Measurements from ENCODE around the gene PDGFD.

Gene PDGFD

DNA sequence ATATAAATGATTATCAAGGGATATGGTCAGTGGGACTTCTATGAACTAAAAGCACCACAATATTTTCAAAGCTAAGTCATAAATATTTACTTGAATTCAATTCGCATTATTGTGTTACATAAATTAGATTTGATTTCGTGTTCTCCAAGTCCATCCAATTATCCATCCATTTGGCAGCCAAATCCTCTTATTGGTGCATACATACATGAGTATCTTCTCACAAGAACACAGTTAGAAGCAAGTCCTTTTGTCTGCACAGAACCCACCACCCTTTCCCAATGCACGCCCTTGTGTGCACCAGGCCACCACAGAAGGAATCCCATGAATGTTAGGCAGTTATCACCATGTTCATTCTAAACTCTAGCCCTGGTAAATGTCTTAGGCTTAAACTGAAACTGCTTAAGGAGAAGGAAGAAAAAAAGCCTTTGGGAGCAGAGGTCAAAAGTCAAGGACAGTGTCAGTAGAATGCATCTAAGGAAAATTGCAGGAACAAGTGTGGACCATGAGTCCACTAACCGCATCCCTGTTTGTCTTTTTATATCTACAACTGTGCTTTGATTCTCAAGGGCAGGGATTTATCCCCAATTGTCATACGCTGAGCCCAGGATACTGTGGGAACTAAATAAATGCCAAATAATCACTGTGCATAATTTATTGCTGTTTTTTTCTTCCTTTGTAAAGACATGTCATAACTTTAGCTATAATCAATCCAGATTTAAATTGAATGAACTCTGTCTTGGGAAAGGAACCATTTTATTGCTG lies 235.7 kb downstream of the PDGFD start:
- Mint-ChIP-seq H3K27ac (peak overlapping the region in 1 of 2 donors; percentile 36), H3K27me3 (no peaks in the 10 kb centered on the region), H3K9me3 (no peaks in the 10 kb centered on the region), H3K4me3 (no peak overlapping the region), H3K4me1 (no peaks in the 10 kb centered on the region)
- no peak for DNase-seq
- no peak for ATAC-seq

DNA sequence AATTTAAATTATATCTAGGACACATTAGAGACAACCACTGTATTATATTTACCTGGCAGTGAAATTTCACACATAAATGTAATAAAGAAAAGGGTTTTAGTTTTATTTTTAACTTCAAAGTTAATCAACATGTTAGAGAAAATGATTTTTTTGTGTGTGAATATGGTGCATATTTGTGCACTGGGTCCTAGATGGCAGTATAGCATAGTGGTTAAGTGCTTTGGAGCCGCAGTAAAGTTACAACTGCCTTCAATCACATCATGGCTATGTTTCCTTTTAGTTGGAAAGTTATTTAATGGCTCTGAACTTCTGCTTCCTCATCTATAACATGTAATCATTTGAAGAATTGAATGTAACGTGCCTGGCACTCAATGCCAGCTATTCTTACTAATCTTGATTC lies 236.4 kb downstream of the PDGFD start:
- H3K27me3 Mint-ChIP-seq, result no peaks in the 10 kb centered on the region
- H3K4me1 Mint-ChIP-seq, result no peaks in the 10 kb centered on the region

DNA sequence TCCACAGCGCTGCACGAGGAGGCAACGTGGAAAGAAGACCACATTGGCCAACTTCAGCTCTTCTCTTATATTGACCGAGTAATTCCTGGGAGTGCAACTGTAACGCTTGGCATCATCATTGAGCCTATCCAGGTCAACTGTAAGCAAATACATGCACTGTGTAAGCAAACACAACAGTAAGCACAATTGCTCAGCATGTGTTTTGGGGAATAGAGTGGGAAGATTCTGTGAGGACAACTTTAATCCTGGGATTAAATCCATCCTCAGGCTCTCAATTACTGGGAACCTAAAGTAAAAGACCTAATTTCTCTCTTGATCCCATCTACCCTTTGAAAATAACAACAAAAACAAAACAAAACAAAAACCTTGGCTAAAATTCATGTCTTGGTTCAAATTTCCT lies 237.0 kb downstream of the PDGFD start:
- Mint-ChIP-seq H3K4me3 (no peak overlapping the region), H3K27ac (no peak overlapping the region), H3K9me3 (no peaks in the 10 kb centered on the region), H3K4me1 (no peaks in the 10 kb centered on the region), H3K27me3 (no peaks in the 10 kb centered on the region)
- no peak for ATAC-seq
- DNase-seq, result no peak

More for the DNA sequence above, 236.4 kb downstream of the PDGFD start:
- ATAC-seq (no peak), DNase-seq (no peak)
- Mint-ChIP-seq H3K27ac (no peak overlapping the region), H3K9me3 (no peaks in the 10 kb centered on the region), H3K4me3 (no peak overlapping the region)

DNA sequence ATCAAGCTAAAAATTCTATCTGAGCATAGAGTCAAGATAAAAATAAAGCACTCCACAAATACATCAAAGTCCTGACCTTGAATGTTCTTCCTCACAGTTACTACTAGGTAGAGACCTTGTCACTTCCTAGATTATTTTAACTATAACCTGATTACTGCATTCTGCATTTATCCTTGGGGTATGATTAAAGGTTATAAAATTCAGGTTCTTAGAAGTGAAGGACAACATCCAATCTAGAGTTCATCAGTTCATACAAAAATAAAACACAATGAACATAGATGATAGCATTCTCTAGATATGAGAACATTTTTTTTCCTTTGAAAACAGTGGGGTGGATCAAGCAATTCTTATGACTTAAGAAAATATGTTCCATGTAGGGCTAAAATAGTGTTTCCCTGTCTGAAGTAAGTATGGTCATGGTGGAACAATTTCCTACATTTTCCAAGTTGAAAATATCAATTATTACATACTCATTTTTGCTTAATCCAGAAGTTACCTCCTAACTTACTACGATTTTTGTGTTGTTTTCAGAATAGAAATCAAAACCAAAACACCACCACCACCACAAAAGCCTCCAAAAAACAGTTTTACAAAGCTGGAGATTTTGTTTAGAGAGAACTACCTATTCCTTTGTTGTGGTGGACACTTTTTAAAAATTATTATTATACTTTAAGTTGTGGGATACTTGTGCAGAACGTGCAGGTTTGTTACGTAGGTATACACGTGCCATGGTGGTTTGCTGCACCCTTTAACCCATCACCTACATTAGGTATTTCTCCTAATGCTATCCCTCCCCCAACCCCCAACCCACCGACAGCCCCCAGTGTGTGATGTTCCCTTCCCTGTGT lies 239.6 kb downstream of the PDGFD start:
- ATAC-seq (no peak), DNase-seq (no peak)
- no peak overlapping the region for H3K27ac Mint-ChIP-seq
- no peaks in the 10 kb centered on the region for H3K4me1 Mint-ChIP-seq
- no peaks in the 10 kb centered on the region for H3K9me3 Mint-ChIP-seq
- no peaks in the 10 kb centered on the region for H3K27me3 Mint-ChIP-seq
- no peak overlapping the region for H3K4me3 Mint-ChIP-seq

DNA sequence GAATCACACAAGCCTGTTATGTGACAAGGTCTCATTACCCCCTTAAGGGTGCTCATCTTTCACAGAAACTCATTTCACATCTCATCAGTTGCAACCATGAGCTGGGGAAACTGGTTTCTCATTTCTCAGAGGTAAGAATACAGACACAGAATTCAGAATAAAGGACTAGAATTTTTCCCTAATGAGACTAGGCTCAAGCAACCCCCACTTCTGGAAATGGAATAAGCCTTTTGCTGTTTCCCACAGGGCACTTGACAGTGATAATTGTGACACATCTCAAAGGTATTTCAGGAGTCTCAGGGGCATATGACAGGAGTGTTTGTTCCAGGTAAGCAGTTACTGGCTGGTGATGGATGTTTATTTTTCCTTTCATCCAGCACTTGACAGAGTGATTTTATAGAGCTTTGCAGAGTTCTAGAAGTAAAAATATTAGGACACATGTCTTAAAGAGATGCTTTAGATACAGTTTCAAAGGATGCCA lies 240.5 kb downstream of the PDGFD start:
- Mint-ChIP-seq H3K27ac (peak overlapping the region; percentile 68 to 77), H3K4me1 (no peaks in the 10 kb centered on the region), H3K4me3 (no peak overlapping the region), H3K9me3 (no peaks in the 10 kb centered on the region), H3K27me3 (no peaks in the 10 kb centered on the region)
- ATAC-seq (no peak), DNase-seq (no peak)

DNA sequence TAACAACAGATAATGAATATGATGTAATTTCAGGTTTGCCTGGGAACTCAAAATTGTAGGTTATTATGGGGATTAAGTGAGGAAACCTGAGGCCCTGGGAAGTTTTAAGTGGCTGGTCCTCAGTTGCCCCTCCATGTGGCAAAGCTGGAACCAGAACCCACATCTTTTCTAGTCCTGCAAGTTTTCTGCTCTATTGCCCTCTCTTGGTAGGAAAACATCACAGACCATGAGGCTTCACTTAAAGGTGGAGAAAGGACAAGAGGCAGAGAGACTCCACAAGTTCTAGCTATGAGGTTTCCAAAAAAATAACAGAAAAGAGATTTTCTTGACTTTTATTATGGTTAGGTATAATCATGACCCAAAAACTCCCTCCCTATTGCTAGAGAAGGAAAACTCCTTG lies 243.0 kb downstream of the PDGFD start:
- no peaks in the 10 kb centered on the region for H3K4me1 Mint-ChIP-seq
- no peak overlapping the region for H3K4me3 Mint-ChIP-seq
- no peaks in the 10 kb centered on the region for H3K9me3 Mint-ChIP-seq
- H3K27me3 Mint-ChIP-seq, result no peaks in the 10 kb centered on the region
- DNase-seq (no peak), ATAC-seq (no peak)
- no peak overlapping the region for H3K27ac Mint-ChIP-seq

DNA sequence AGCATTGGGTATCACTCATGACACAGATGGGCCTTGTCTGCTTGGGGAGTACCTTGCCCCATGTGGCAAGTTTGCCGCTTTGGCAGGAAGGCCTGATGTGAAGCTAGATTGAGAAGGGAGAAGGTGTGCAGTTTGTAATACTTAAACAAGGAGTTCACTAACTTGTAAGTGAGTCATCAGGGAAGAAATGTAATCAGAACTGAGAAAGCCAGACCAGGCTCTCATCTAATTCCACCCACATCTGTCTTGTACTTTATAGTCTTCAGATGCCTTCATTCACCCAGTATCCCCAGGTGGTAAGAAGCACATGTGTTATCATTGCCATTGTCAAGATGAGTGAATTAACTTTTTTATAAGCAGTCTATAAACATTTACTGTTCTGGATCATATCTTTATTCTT lies 243.5 kb downstream of the PDGFD start:
- Mint-ChIP-seq H3K9me3 (peaks cover 0 to under 1% of the 10 kb centered on the region in 2 donors), H3K27me3 (no peaks in the 10 kb centered on the region), H3K4me3 (no peak overlapping the region), H3K27ac (no peak overlapping the region), H3K4me1 (no peaks in the 10 kb centered on the region)
- ATAC-seq (no peak), DNase-seq (no peak)

DNA sequence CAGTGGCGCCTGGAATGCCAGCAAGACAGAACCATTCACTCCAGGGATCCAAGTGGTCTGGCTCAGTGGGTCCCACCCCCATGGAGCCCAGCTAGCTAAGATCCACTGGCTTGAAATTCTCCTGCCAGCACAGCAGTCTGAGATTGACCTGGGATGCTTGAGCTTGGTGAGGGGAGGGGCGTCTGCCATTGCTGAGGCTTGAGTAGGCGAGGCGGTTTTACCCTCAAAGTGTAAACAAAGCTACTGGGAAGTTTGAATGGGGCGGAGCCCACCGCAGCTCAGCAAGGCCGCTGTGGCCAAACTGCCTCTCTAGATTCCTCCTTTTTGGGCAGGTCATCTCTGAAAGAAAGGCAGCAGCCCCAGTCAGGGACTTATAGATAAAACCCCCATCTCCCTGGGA lies 253.2 kb downstream of the PDGFD start:
- Mint-ChIP-seq H3K9me3 (peaks cover 21 to 28% of the 10 kb centered on the region in 2 donors), H3K27ac (no peak overlapping the region)

DNA sequence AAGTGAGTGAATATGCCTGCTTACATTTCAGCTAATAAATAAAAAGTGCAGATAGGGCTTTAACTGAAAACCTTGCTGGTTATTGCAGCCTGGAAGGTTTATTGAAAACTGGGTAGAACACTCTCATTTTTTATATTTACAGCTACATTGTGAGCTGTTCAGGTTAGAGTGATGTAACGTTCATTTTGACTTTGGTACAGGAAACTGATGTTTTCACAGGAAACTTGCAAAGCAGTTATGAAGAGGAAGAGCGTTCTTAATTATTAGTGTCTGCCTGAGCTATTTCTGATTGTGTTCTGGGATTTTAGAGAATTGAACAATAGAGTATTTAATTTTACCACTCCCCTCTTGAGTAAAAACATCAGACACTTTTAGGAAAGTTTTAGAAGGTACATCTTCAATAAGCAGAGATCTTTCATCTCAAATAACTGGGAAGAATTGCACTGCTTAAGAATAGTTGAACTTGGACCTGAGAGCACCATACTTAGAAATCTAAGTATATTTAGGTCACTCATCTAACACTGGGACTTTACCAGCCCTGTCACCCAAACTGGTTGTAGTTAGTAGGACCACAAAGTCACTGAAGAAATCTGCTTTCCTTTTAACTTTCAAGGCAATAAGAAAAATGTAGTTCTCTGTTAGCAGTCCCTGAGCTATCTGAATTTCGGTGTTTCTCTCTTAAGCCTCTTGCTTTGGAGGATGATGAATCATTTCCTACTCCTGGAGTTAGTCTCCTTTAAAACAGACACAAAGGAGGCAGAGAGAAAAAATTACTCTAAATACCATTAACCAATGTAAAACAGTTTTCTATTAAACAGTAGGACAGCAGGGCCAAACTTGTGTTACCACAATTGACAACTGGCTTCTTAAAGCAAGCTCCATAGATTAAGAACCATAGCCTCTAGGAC lies 256.1 kb downstream of the PDGFD start:
- DNase-seq (no peak), ATAC-seq (no peak)
- Mint-ChIP-seq H3K27ac (peak overlapping the region in 1 of 2 donors; percentile 89), H3K9me3 (peaks cover 7 to 12% of the 10 kb centered on the region in 2 donors), H3K27me3 (no peaks in the 10 kb centered on the region), H3K4me1 (no peaks in the 10 kb centered on the region), H3K4me3 (no peak overlapping the region)

More for the DNA sequence above, 253.2 kb downstream of the PDGFD start:
- Mint-ChIP-seq H3K27me3 (no peaks in the 10 kb centered on the region), H3K4me1 (no peaks in the 10 kb centered on the region), H3K4me3 (no peak overlapping the region)
- no peak for ATAC-seq
- no peak for DNase-seq

DNA sequence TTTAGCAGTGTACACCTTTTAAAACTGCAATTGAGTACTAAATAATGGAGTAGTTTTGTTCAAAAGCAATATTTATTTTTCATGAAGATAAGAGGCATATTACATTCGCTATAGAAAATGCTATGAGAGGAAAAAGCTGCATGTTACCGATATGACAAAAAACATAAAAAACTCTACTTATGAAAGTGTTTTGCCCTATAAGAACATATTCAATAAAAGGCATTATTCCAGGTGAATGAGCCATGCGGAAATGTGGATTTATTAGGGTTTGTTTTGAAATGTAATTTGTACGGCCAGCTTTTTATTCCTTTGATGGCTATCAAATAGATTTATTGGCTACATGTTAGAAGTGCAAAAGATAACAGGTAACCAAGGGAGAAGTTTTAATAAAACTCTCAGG lies 256.8 kb downstream of the PDGFD start:
- Mint-ChIP-seq H3K4me3 (no peak overlapping the region), H3K4me1 (no peaks in the 10 kb centered on the region), H3K27me3 (no peaks in the 10 kb centered on the region), H3K27ac (no peak overlapping the region), H3K9me3 (peaks cover 7 to 9% of the 10 kb centered on the region in 2 donors)
- DNase-seq (no peak), ATAC-seq (no peak)

DNA sequence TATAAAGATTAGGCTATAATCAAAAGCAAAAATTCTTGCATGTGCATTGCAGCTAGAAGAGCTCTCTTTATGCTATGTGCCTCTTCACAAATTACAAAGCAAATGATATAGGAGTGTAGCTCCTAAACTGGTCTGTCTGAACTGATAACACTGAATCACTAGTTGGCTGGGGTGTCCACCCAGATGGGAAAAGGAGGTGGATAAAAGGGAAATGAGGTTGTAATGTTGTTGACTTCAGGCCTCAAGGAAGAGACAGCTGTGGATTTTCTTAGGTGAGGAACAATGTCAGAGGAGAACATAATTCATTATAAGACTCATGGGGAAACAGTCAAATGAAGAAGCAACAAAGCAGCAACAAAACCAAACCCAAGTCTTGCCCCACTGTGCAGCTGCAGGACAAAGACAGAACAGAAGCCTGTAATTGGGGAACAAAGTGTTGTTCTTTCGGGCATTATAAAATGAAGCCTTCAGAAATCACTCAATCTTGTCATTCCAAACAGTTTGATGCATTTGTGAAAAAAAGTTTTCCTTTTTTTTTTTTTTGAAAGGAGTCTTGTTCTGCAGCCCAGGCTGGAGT lies 257.6 kb downstream of the PDGFD start:
- no peaks in the 10 kb centered on the region for H3K27me3 Mint-ChIP-seq
- H3K9me3 Mint-ChIP-seq, result peaks cover 0 to 6% of the 10 kb centered on the region in 2 donors
- ATAC-seq (no peak), DNase-seq (no peak)
- H3K27ac Mint-ChIP-seq, result no peak overlapping the region
- no peak overlapping the region for H3K4me3 Mint-ChIP-seq
- H3K4me1 Mint-ChIP-seq, result no peaks in the 10 kb centered on the region

DNA sequence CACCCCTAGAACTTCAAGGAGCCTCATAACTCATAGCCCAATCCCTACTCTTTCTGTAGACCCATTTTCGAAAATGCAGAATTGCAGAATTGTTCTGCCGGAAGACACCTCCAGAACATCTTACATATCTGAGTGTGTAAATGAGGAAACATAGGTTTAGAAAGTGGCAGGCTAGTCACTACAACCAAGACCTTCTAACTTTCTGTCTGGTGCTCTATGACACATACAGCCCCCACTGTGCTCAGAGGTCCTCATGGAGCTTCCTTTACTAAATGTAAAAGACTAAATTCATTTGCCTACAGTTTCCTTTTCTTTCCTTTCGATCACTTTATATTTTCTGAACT lies 259.7 kb downstream of the PDGFD start:
- DNase-seq (no peak), ATAC-seq (no peak)

DNA sequence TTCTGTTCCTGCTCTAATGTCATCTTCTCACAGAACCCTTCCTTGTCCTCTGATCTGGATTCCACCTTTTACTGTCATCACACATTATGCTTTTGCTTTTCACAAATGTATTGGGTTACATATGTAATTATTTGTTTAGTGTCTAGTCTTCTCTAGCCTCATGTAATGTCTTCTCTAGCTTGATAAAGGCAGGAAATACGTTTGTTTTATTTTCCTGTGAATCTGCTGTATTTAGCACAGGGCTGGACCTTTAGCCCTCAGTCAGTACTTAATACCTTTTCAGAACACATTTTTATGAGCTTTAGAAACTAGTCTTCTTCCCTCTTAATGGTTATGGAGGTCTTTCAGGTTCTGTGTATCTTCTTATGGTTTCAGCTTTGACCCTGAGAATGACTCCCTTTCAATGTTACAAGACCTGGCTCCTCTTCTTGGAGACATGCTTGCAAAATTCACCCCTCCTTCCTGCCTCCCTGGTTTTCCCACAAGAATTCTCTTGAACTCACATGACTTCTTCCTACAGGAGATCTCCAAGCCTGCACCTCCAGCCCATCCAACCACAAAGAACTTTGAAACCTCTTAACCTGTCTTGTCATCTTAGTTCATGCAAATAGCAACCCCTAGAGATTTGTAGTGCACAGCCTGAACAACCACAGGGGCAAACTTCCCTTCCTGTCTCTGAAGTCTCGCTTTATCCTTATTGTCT lies 260.2 kb downstream of the PDGFD start:
- H3K27ac Mint-ChIP-seq, result no peak overlapping the region
- no peaks in the 10 kb centered on the region for H3K9me3 Mint-ChIP-seq
- no peaks in the 10 kb centered on the region for H3K27me3 Mint-ChIP-seq
- DNase-seq (no peak), ATAC-seq (no peak)
- H3K4me3 Mint-ChIP-seq, result no peak overlapping the region
- no peaks in the 10 kb centered on the region for H3K4me1 Mint-ChIP-seq

More for the DNA sequence above, 259.7 kb downstream of the PDGFD start:
- no peaks in the 10 kb centered on the region for H3K9me3 Mint-ChIP-seq
- no peaks in the 10 kb centered on the region for H3K27me3 Mint-ChIP-seq
- no peaks in the 10 kb centered on the region for H3K4me1 Mint-ChIP-seq
- H3K27ac Mint-ChIP-seq, result no peak overlapping the region
- H3K4me3 Mint-ChIP-seq, result no peak overlapping the region

DNA sequence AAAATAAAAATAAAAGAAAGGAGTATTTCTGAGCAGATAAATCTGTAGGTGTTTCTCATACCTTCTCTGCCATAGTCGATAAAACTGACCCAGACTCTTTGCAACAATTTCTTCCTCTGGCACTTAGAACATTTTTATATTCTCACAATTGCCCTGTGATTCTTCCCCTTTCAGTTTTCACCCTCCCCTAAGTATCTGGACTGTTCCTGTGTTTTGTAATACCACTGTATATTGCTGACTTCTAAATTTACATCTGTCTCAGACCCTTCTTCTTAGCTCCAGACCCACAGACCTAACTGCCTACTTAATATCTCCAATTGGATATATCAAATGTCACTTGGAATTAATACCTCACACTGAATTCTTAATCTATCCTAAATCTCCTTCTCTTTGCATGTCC lies 261.0 kb downstream of the PDGFD start:
- Mint-ChIP-seq H3K9me3 (no peaks in the 10 kb centered on the region), H3K4me1 (no peaks in the 10 kb centered on the region)

DNA sequence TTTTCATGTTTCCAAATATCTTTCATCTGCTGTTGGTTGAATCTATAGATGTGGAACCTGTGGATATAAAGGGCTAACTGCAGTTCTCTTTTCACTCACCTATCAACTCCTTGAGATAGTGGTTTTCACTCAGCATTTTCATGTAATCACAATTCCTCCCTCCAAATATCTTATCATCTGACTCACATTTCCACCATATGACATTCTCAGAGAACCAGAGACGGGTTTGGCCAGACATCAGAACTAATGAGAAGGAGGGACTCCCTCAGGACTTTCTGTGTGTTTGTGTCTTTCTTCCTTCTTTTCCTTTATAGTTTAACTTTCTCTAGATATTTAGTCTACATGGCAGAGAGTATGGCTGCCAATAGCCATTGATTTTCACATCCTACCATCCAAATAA lies 262.3 kb downstream of the PDGFD start:
- ATAC-seq, result no peak

More for the DNA sequence above, 261.0 kb downstream of the PDGFD start:
- DNase-seq (no peak), ATAC-seq (no peak)
- Mint-ChIP-seq H3K4me3 (no peak overlapping the region), H3K27me3 (no peaks in the 10 kb centered on the region), H3K27ac (no peak overlapping the region)

More for the DNA sequence above, 262.3 kb downstream of the PDGFD start:
- H3K9me3 Mint-ChIP-seq, result no peaks in the 10 kb centered on the region
- H3K27me3 Mint-ChIP-seq, result no peaks in the 10 kb centered on the region
- no peak for DNase-seq
- no peak overlapping the region for H3K4me3 Mint-ChIP-seq
- H3K4me1 Mint-ChIP-seq, result no peaks in the 10 kb centered on the region
- H3K27ac Mint-ChIP-seq, result no peak overlapping the region

All from stimulated activated naive CD8-positive, alpha-beta T cell treated with anti-CD3 and anti-CD28 coated beads, Interleukin-15, amount 100 ng/mL, for 72 hours (primary cell).